ENCODE data around the gene LIPC.

DNA sequence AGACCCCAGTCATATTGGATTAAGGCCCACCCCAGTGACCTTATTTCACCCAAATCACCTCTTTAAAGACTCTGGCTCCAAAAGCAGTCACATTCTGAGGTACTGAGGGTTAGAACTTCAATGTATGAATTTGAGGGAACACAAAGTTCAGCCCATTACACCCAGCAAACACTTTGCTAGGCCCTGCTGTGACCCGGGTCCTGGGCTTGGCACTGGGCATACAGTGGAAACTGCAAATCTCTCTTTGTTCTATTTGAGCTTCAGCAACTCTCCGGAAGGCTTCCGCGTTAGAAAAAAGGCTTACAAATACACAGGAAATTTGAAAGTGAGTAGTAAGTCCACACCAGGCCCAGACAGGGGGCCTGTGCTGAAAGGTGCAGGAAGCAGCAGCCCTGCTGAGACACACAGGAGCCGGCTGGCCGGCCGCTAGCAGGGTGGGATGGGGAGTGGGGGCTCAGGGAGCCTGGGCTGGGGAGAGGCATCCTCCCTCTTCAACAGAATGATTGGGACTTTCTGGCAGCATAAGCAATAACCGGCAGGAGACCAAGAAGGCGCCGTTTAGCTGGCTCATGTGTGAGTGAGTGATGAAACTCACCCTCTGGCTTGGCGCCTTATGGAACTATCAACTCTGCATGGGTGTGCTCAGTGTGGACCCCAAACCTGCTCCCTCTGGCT lies 13.0 kb downstream of the LIPC start:
- TF ChIP-seq CTCF (IDR thresholded peaks at IDR 0.05) (no peak), POLR2A (IDR thresholded peaks at IDR 0.05) (no peak), POLR2AphosphoS5 (IDR thresholded peaks at IDR 0.05; ENCODE audit: insufficient read depth in 1 of 2, low read depth in 1 of 2) (no peak)
